T-cell (primary cell): Measurements from ENCODE around the gene COL1A2. TPM values are rescaled to one million over a fixed set of nuclear protein-coding genes. Genes with fewer than 3 reads are reported as not detected.

Experiments
- ATAC-seq, 4 experiments: fragments of 200-7000 bp in 3 of 4; fragments of 150-1000 bp in 1 of 4; cut with Tn5 transposase; replicated peaks in 1 of 4; 1 replicate in 3 of 4; 2 replicates in 1 of 4; pipeline ENCODE4 v1.10.0; 2021; ENCODE audit warnings: moderate library complexity in 3 of 4, mild to moderate bottlenecking in 2 of 4, moderate number of reproducible peaks in 1 of 4
- CTCF ChIA-PET, 2 donors: fragments of 300-600 bp; sonication (Branson Sonifier 250); formaldehyde crosslinking; loops; one replicate each; lab custom pipeline; 2022; ENCODE audit warnings: antibody characterized with exemption in 2 of 2; lab: Charles Lee
- POLR2A ChIA-PET, 2 donors: fragments of 300-600 bp; sonication (Branson Sonifier 250); formaldehyde crosslinking; loops; one replicate each; lab custom pipeline; 2022; ENCODE audit warnings: antibody characterized with exemption in 2 of 2; lab: Charles Lee
- DNase-seq, 35 experiments: peaks; one replicate each; pipeline versions ENCODE4 v3.0.0 to v3.0.0-alpha.2; 2013 to 2023
- H3K27ac ChIP-seq: one replicate; pipeline ENCODE4 v1.5.1; 2013; ENCODE audit warnings: low read length
- H3K27me3 ChIP-seq, 2 experiments: replicated peaks in 1 of 2; 1 replicate in 1 of 2; 2 replicates in 1 of 2; pipeline versions ENCODE4 v1.6.1 to v1.7.0; 2013; ENCODE audit warnings: low read length in 1 of 2, mixed read lengths in 1 of 2; ENCODE audit not compliant: control insufficient read depth in 2 of 2, insufficient read depth in 2 of 2; ENCODE audit errors: extremely low read depth in 1 of 2
- H3K36me3 ChIP-seq, 2 donors: 1 replicate in 1 of 2; 2 replicates in 1 of 2; pipeline versions ENCODE4 v1.6.1 to v1.7.0; 2013; ENCODE audit warnings: low read length in 1 of 2; ENCODE audit not compliant: control insufficient read depth in 2 of 2, insufficient read depth in 1 of 2; ENCODE audit errors: extremely low read depth in 1 of 2
- H3K4me1 ChIP-seq, 2 experiments: 1 replicate in 1 of 2; 2 replicates in 1 of 2; pipeline versions ENCODE4 v1.6.1 to v1.7.0; 2013; ENCODE audit warnings: low read length in 2 of 2, mixed read lengths in 1 of 2; ENCODE audit not compliant: insufficient read depth in 2 of 2, control insufficient read depth in 1 of 2; ENCODE audit errors: extremely low read depth in 1 of 2
- H3K4me3 ChIP-seq, 2 donors: 1 replicate in 1 of 2; 2 replicates in 1 of 2; pipeline versions ENCODE4 v1.5.1 to v1.7.0; 2013; ENCODE audit warnings: mild to moderate bottlenecking in 2 of 2, low read length in 1 of 2, moderate library complexity in 1 of 2; ENCODE audit not compliant: control insufficient read depth in 1 of 2; ENCODE audit errors: extremely low read depth in 1 of 2
- H3K9me3 ChIP-seq: 2 replicates; pipeline ENCODE4 v1.7.0; 2013
- H3K27ac Mint-ChIP-seq, 2 donors: one replicate each; pipeline ENCODE4 v1.8.0; 2020 to 2021; ENCODE audit warnings: mild to moderate bottlenecking in 2 of 2, mixed read lengths in 2 of 2
- H3K27me3 Mint-ChIP-seq, 2 donors: one replicate each; pipeline ENCODE4 v1.8.0; 2021 to 2022; ENCODE audit warnings: mixed read lengths in 2 of 2
- H3K36me3 Mint-ChIP-seq: one replicate; pipeline ENCODE4 v1.8.0; 2021; ENCODE audit warnings: mixed read lengths
- H3K4me1 Mint-ChIP-seq, 3 donors: one replicate each; pipeline ENCODE4 v1.8.0; 2020 to 2022; ENCODE audit warnings: mixed read lengths in 3 of 3, mild to moderate bottlenecking in 1 of 3
- H3K4me3 Mint-ChIP-seq, 3 donors: one replicate each; pipeline ENCODE4 v1.8.0; 2020 to 2022; ENCODE audit warnings: mild to moderate bottlenecking in 3 of 3, mixed read lengths in 3 of 3, moderate library complexity in 3 of 3
- H3K9me3 Mint-ChIP-seq, 3 donors: one replicate each; pipeline ENCODE4 v1.8.0; 2020 to 2022; ENCODE audit warnings: mixed read lengths in 3 of 3
- WGBS: methylation state at CpG from one replicate; pipeline ENCODE4 v1.1.5; 2013; ENCODE audit warnings: missing lambda C conversion rate; ENCODE audit not compliant: insufficient coverage; 5-methylcytosine and 5-hydroxymethylcytosine counted together
- total RNA-seq, 35 experiments: library from RNA in 6 of 35; stranded (reverse) in 6 of 35; fragments of 120-200 nt in 1 of 35; gene quantifications; one replicate each; pipeline versions ENCODE4 v1.2.1 to v1.2.4 and lab custom pipeline; 2013 to 2026

The COL1A2 gene
- total RNA-seq, 5 donors from 2014 or later (not counting 1 experiment from before 2014, with no cell fraction given): 2.5 to 4.7 (median 3.1) TPM; not detected in 2

GRCh38 chr7:94477878-94478277 lies 83.2 kb downstream of the COL1A2 start:
- H3K27me3 Mint-ChIP-seq: peaks cover 8 to 23% of the 10 kb centered on the region in 2 donors
- no peaks in the 10 kb centered on the region for H3K27me3 ChIP-seq
- H3K27ac Mint-ChIP-seq: no peak overlapping the region
- H3K4me1 Mint-ChIP-seq: no peaks in the 10 kb centered on the region
- ChIA-PET POLR2A (no interaction called here), CTCF (interaction anchor here in 1 of 2 donors (0.6 to 1.0 kb wide), 2 partner anchors 27 to 28 kb away, joined by 3 read pairs; no protein-coding TSS in a partner anchor)
- H3K4me3 ChIP-seq: no peak overlapping the region
- ATAC-seq (no peak), DNase-seq (no peak)
- no peaks in the 10 kb centered on the region for H3K9me3 ChIP-seq
- no peak overlapping the region for H3K4me3 Mint-ChIP-seq
- no CpG with 5 or more reads among the region's 1 CpG for WGBS
- H3K36me3 Mint-ChIP-seq: no peaks in the 10 kb centered on the region
- H3K9me3 Mint-ChIP-seq: no peaks in the 10 kb centered on the region
- H3K36me3 ChIP-seq: no peaks in the 10 kb centered on the region
- H3K27ac ChIP-seq: no peak overlapping the region
- no peaks in the 10 kb centered on the region for H3K4me1 ChIP-seq

DNA sequence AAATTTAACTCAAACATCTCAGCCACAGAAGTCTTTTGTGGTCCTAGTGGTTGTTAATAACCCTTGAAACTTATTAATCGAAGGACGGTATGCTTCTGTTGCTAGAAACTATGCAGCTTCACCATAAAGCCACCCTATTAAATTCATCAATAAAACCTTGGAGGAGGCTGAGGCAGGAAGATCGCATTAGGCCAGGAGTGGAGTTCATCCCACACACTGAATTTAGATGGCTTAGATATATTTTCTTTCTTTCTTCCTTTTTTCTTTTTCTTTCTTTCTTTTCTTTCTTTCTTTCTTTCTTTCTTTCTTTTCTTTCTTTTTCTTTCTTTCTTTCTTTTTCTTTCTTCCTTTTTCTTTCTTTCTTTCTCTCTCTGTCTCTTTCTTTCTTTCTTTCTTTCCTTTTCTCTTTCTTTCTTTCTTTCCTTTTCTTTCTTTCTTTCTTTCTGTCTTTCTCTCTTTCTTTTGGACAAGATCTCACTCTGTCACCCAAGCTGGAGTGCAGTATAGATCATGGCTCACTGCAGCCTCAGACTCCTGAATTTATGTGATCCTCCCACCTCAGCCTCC lies 84.0 kb downstream of the COL1A2 start:
- Histone ChIP-seq H3K36me3 (no peaks in the 10 kb centered on the region), H3K27me3 (no peaks in the 10 kb centered on the region), H3K4me3 (no peak overlapping the region), H3K9me3 (no peaks in the 10 kb centered on the region), H3K4me1 (no peaks in the 10 kb centered on the region), H3K27ac (no peak overlapping the region)
- no CpG with 5 or more reads among the region's 3 CpGs for WGBS
- DNase-seq (no peak), ATAC-seq (no peak)
- ChIA-PET CTCF (no interaction called here), POLR2A (no interaction called here)
- peaks cover 13 to 20% of the 10 kb centered on the region in 2 donors for H3K27me3 Mint-ChIP-seq
- no peaks in the 10 kb centered on the region for H3K4me1 Mint-ChIP-seq
- no peak overlapping the region for H3K27ac Mint-ChIP-seq
- no peaks in the 10 kb centered on the region for H3K9me3 Mint-ChIP-seq
- no peak overlapping the region for H3K4me3 Mint-ChIP-seq
- H3K36me3 Mint-ChIP-seq: no peaks in the 10 kb centered on the region

Other genes with a start within 250 kb of the COL1A2 start
- 10 to 100 TPM; 25.7 to 30.1 (median 28.2) TPM for gene CASD1, start 114.9 kb downstream of the COL1A2 start, total RNA-seq